SJCRH30 (cell line): ENCODE results near the gene CYP3A7. TPM values are rescaled to one million over a fixed set of nuclear protein-coding genes. Genes with fewer than 3 reads are reported as not detected.
A peak's percentile ranks its signal among the peaks of the same experiment; 100 is the strongest.
"Not testable (repeated sequence)": the region's sequence is repeated elsewhere in the genome, so short reads cannot be mapped to it uniquely, and the experiment has no call there.

ENCODE experiments used
- DNase-seq, 2 experiments: peaks; one replicate each; pipeline ENCODE4 v3.0.0-alpha.2; 2015 to 2020
- H3K27ac ChIP-seq: fragments of 250-450 bp; sonication (Bioruptor Pico); 2 replicates; pipeline ENCODE4 v1.5.1; 2020; ENCODE audit warnings: mild to moderate bottlenecking, moderate library complexity
- H3K27me3 ChIP-seq: fragments of 250-450 bp; sonication (Bioruptor Pico); 2 replicates; pipeline ENCODE4 v1.5.1; 2020; ENCODE audit warnings: mild to moderate bottlenecking, moderate library complexity
- H3K36me3 ChIP-seq: fragments of 250-450 bp; sonication (Bioruptor Pico); 2 replicates; pipeline ENCODE4 v1.5.1; 2020; ENCODE audit warnings: mild to moderate bottlenecking, moderate library complexity
- H3K4me1 ChIP-seq: fragments of 250-450 bp; sonication (Bioruptor Pico); 2 replicates; pipeline ENCODE4 v1.5.1; 2020; ENCODE audit warnings: mild to moderate bottlenecking, moderate library complexity
- H3K4me3 ChIP-seq: fragments of 250-450 bp; sonication (Bioruptor Pico); 2 replicates; pipeline ENCODE4 v1.5.1; 2020; ENCODE audit warnings: mild to moderate bottlenecking, moderate library complexity
- H3K9me3 ChIP-seq: fragments of 250-450 bp; sonication (Bioruptor Pico); replicated peaks from 2 replicates; pipeline ENCODE4 v1.5.1; 2020; ENCODE audit warnings: mild to moderate bottlenecking, moderate library complexity
- total RNA-seq: library from RNA; depleted of rRNA; stranded (reverse); fragments of >200 nt; shearing (Covaris generic); gene quantifications from 2 replicates; pipeline ENCODE4 v1.2.3, GENCODE V29; 2014

CYP3A7 gene
- total RNA-seq, 1 experiment from 2014 or later = 0.12 TPM

DNA sequence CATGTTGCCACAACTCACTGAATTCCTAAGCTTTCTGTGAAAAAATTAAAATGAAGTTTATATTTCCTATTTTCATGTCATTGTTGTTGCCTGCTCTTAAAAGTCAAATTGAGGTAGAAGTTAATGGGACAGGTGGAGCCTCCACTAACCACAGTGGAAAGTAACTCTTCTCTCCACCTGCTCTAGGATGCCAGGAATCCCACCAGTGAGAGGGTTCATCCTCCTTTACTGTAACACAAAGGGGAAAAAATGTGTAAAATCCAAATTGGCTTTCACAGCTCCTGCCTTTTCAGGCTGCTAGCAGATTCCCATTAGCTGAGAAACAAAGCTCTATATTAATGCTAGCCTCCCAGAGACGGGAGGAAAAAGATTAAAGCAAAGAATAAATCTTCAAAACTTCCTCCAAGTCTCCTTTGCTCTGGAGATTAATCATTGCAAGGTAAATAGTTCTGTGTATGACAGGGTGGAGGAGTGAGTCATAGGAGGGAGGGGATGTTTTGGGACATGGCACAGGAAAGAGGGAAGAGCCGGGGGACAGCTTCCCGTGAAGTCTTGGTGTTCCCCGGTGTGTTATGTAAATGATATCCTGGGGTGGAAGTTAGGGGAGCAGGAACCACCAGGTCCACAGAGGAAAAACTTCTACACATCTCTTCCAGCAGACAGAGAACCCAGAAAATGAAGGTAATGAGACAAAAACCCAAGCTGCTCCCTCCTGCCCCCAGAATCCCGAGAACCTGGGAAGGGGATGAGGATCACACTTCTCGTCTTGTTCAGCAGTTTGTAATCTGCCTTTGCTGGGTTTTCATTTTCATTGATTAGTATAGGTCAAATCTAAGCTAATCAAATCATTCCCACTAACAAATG lies 35.9 kb downstream of the CYP3A7 start:
- DNase-seq, H3K27me3 ChIP-seq, H3K4me1 ChIP-seq, H3K4me3 ChIP-seq, H3K9me3 ChIP-seq, H3K36me3 ChIP-seq, H3K27ac ChIP-seq: not testable (repeated sequence)

DNA sequence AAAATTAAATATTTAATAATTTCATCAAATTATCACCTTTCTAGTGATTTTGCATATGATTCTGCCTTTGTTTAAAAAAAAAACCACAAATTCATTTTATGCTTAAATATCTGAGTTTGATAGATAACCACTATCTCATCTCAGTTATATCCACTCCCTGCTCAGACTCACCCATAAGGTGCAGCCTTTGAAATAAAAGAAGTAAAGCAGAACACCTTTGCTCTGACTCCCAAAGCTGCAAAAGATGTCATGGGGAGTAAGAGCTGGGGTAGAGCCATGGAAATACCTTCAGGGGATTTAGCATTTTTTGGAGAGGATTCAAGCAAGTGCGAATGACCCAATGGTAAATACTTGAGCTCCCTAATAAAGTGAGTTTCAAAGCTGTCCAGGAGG lies 40.1 kb downstream of the CYP3A7 start:
- no peak overlapping the region for H3K4me3 ChIP-seq
- DNase-seq = no peak
- no peaks in the 10 kb centered on the region for H3K36me3 ChIP-seq
- H3K9me3 ChIP-seq = 0 out of 2 replicates have a peak, but pooled peaks cover 4% of the 10 kb centered on the region
- H3K4me1 ChIP-seq = no peaks in the 10 kb centered on the region
- H3K27ac ChIP-seq = no peak overlapping the region
- no peaks in the 10 kb centered on the region; the same call in 1 of the 2 replicates for H3K27me3 ChIP-seq

DNA sequence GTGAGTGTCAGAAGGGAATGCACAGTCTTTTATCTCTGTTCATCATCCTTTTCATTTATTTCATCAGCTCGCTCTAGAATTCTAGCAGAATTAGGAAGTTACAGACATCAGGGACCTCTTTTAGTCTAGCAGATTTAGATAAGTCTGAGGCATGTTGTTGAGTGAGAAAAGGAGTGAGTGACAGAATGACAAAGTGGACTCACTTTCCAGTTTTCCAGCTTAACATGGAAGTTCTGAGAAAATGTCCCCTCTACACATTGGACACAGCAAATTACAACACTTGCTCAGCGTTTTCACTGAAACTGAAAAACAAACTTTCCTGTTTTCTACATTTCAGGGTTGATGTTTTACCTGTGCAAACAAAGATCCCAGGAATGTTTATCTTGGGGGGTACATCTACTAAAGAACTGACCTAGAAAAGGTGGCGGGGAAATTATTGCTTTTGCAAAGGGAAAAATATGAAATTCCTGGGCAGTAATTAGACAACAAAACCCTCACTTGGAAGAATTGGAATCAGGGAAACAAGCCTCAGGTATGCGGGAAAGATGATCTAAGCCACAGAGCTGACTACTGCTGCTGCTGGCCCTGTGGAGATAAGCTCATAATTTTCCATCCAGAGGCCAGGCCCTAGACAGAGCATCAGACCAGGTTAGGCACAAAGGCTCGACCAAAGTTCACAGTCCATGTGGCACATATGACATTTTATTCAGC lies 40.6 kb downstream of the CYP3A7 start:
- Histone ChIP-seq H3K4me3 (no peak overlapping the region), H3K27ac (no peak overlapping the region), H3K4me1 (no peaks in the 10 kb centered on the region), H3K27me3 (no peaks in the 10 kb centered on the region; the same call in 1 of the 2 replicates), H3K9me3 (0 out of 2 replicates have a peak, but pooled peaks cover 4% of the 10 kb centered on the region), H3K36me3 (no peaks in the 10 kb centered on the region)
- no peak for DNase-seq

DNA sequence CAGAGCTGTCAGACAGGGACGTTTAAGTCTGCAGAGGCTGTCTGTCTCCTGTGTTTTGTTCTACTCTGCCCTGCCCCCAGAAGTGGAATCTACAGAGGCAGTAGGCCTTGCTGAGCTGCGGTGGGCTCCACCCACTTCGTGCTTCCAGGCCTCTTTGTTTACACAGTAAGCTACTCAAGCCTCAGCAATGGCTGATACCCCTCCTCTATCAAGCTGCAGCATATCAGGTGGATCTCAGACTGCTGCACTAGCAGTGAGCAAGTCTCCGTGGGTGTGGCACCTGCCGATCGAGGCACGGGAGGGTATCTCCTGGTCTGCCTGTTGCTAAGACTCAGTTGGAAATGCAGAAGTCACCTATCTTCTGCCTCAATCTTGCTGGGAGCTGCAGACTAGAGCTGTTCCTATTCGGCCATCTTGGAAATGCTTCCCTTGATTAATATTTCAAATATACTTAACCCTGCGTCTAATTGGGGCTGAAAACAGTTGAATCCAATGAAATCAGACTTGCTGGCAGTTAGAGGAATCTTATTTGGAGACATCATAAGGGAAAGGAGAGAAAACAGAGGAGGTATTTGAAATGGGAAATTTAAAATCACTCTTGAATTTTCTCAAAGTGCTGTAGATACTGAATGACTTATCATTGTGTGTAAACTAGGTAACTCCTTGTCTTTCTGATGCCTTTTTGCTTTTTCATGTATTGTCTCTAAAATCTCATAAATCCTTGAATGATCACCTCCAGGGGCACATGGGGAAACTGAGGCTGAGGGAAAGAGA lies 41.4 kb downstream of the CYP3A7 start:
- Histone ChIP-seq H3K4me3 (no peak overlapping the region), H3K27ac (no peak overlapping the region), H3K36me3 (no peaks in the 10 kb centered on the region), H3K27me3 (no peaks in the 10 kb centered on the region; the same call in 1 of the 2 replicates), H3K9me3 (0 out of 2 replicates have a peak, but pooled peaks cover 4% of the 10 kb centered on the region), H3K4me1 (no peaks in the 10 kb centered on the region)
- no peak for DNase-seq

DNA sequence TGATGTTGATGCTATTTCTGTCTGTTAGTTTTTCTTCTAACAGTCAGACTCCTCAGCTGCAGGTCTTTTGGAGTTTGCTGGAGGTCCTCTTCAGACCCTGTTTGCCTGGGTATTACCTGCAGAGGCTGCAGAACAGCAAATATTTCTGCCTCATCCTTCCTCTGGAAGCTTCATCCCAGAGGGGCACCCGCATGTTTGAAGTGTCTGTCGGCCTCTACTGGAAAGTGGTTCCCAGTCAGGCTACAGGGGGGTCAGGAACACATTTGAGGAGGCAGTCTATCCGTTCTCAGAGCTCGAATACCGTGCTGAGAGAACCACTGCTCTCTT lies 41.9 kb downstream of the CYP3A7 start:
- H3K27ac ChIP-seq = no peak overlapping the region
- 0 out of 2 replicates have a peak, but pooled peaks cover 4% of the 10 kb centered on the region for H3K9me3 ChIP-seq
- H3K27me3 ChIP-seq = no peaks in the 10 kb centered on the region; the same call in 1 of the 2 replicates
- no peak overlapping the region for H3K4me3 ChIP-seq
- H3K36me3 ChIP-seq = no peaks in the 10 kb centered on the region
- H3K4me1 ChIP-seq = no peaks in the 10 kb centered on the region
- DNase-seq = no peak

DNA sequence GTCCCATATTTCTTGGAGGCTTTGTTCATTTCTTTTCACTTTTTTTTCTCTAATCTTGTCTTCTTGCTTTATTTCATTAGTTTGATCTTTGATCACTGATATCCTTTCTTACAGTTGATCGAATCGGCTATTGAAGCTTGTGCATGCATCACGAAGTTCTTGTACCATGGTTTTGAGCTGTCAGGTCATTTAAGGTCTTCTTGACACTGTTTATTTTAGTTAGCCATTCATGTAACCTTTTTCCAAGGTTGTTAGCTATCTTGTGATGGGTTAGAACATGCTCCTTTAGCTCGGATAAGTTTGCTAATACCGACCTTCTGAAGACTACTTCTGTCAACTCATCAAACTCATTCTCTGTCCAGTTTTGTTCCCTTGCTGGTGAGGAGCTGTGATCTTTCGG lies 42.4 kb downstream of the CYP3A7 start:
- H3K4me1 ChIP-seq, H3K4me3 ChIP-seq, H3K27ac ChIP-seq, H3K27me3 ChIP-seq, H3K36me3 ChIP-seq, DNase-seq, H3K9me3 ChIP-seq: not testable (repeated sequence)

DNA sequence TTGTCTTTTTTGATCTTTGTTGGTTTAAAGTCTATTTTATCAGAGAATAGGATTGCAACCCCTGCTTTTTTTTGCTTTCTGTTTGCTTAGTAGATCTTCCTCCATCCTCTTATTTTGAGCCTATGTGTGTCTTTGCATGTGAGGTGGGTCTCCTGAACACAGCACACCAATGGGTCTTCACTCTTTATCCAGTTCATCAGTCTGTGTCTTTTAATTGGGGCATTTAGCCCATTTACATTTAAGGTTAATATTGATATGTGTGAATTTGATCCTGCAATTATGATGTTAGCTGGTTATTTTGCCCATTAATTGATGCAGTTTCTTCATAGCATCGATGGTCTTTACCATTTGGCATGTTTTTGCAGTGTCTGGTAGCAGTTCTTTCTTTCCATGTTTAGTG lies 43.3 kb downstream of the CYP3A7 start:
- H3K9me3 ChIP-seq, H3K27ac ChIP-seq, DNase-seq, H3K4me1 ChIP-seq, H3K36me3 ChIP-seq, H3K4me3 ChIP-seq, H3K27me3 ChIP-seq: not testable (repeated sequence)

DNA sequence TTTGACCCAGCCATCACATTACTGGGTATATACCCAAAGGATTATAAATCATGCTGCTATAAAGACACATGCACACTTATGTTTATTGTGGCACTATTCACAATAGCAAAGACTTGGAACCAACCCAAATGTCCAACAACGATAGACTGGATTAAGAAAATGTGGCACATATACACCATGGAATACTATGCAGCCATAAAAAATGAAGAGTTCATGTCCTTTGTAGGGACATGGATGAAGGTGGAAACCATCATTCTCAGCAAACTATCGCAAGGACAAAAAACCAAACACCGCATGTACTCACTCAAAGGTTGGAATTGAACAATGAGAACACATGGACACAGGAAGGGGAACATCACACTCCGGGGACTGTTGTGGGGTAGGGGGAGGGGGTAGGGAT lies 44.1 kb downstream of the CYP3A7 start:
- H3K27me3 ChIP-seq, H3K27ac ChIP-seq, DNase-seq, H3K9me3 ChIP-seq, H3K4me3 ChIP-seq, H3K36me3 ChIP-seq, H3K4me1 ChIP-seq: not testable (repeated sequence)

DNA sequence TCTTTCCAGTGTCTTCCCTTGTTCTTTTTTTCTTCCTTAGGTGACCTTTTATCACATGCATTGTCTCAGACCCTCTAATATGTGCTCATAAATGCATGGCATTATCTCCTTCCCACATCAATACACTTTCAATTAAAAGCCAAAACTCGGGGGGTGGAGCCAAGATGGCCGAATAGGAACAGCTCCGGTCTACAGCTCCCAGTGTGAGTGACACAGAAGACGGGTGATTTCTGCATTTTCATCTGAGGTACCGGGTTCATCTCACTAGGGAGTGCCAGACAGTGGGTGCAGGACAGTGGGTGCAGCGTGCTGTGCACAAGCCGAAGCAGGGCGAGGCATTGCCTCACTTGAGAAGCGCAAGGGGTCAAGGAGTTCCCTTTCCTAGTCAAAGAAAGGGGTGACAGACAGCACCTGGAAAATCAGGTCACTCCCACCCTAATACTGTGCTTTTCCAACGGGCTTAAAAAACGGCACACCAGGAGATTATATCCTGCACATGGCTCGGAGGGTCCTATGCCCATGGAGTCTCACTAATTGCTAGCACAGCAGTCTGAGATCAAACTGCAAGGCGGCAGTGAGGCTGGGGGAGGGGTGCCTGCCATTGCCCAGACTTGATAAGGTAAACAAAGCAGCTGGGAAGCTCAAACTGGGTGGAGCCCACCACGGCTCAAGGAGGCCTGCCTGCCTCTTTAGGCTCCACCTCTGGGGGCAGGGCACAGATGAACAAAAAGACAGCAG lies 49.0 kb downstream of the CYP3A7 start:
- H3K36me3 ChIP-seq, H3K9me3 ChIP-seq, H3K4me1 ChIP-seq, H3K27me3 ChIP-seq, H3K4me3 ChIP-seq, DNase-seq, H3K27ac ChIP-seq: not testable (repeated sequence)

DNA sequence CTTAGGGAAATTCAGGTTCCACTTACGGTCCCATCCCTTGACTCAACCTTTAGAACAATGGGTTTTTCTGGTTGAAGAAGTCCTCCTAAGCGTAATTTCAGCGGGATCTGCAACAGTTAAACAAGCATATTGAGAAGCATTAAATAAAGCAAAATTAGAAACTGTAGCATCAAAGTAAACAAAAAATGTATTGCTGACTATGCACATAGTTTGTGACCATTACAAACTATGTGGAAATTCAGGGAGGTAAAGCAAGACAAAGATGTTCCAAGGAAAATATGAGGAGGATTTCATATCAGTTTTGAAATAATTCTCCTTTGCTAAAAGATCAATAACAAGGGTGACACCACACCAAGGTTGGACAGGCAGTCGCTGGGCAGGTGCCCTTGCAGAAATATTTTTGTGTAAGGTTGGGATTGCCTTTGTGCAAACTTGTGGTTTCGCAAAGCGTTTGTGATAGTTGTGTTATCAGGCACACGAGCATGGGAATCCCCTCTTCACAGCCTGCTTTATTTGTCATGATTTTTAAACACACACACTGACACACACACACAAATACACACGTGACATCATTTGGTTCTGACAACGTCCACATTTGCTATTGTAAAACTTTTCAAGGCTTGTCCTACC lies 49.8 kb downstream of the CYP3A7 start:
- Histone ChIP-seq H3K4me1 (no peaks in the 10 kb centered on the region), H3K4me3 (no peak overlapping the region), H3K36me3 (no peaks in the 10 kb centered on the region), H3K27ac (no peak overlapping the region), H3K27me3 (no peaks in the 10 kb centered on the region), H3K9me3 (no peaks in the 10 kb centered on the region)
- DNase-seq = no peak

DNA sequence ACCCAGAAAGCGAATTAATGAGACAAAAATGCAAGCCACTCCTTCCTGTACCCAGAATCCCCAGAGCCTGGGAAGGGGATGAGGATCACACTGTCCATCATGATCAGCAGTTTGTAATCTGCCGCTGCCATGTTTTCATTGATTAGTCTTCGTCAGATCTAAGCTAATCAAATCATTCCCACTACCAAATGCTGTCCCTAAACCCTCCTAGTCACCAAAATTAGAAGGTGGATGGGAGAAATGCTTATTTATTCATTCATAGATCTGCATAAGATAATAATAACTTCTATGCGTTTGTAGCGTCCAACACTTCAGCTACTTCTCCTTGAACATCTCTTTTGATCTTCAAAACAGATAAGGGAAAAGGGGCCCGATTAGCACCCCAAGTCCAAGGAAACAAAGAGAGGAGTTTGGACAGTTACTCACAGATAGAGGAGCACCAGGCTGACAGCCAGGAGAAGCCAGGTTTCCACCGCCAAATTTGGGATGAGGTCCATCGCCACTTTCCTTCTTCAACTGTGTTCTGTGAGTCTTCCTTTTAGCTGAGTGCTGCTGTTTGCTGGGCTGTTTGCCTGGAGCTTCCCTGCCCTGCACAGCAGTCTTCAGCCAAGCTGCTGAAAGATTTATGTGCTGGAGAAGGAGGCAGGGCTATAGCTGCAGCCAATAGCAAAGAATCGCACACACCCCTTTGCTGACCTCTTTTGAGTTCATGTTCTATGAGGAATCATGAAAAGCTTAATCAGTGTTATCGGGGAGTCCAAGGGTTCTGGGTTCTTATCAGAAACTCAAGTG lies 55.4 kb downstream of the CYP3A7 start, which contains the start of gene CYP3A5:
CYP3A5 (minus strand) TSS at position 597 of the 792 bp plus-strand sequence; CDS start at position 497, 100 bp downstream.
- H3K4me3 ChIP-seq = 0 out of 2 replicates have a peak within 1 kb of the TSS, but pooled peaks have one; percentile 3
- no peak within 1 kb of the TSS for H3K27ac ChIP-seq
- no peaks in the 10 kb centered on the region for H3K9me3 ChIP-seq
- peak in 1 of 2 experiments; percentile 9 for DNase-seq
- no peaks in the 10 kb centered on the region for H3K27me3 ChIP-seq
- no peaks in the 10 kb centered on the region for H3K36me3 ChIP-seq
- no peaks in the 10 kb centered on the region for H3K4me1 ChIP-seq

DNA sequence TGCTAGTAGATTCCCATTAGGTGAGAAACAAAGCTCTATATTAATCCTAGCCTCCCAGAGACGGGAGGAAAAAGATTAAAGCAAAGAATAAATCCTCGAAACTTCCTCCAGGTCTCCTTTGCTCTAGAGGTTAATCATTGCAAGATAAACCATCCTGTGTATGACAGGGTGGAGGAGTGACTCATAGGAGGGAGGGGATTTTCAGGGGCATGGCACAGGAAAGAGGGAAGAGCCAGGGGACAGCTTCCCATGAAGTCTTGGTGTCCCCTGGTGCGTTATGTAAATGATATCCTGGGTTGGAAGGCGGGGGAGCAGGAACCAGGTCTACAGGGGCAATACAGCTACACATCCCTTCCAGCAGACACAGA lies 56.0 kb downstream of the CYP3A7 start:
- no peaks in the 10 kb centered on the region for H3K27me3 ChIP-seq
- DNase-seq = peak; percentile 16 to 22
- H3K27ac ChIP-seq = no peak overlapping the region
- no peaks in the 10 kb centered on the region for H3K4me1 ChIP-seq
- H3K36me3 ChIP-seq = no peaks in the 10 kb centered on the region
- 0 out of 2 replicates have a peak overlapping the region, but pooled peaks have one; percentile 3 for H3K4me3 ChIP-seq
- H3K9me3 ChIP-seq = no peaks in the 10 kb centered on the region

DNA sequence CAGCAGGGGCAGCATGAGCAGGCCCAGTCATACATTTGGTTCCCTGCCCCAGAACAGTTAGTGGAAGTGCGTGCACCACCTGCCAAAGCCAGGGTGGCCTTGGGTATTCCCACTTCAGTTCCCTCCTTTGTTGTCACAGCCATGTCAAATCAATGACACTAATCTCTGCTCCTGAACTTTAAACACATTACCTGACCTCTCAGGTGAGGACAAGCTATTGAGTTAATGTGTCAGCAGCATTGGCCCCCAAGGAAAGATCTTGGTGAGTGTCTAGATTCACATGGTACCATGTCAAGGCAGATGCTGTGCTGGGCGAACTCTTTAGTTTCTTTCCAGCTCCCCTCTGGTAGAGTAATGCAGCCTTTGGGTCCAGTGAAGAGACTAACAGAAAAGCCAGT lies 57.3 kb downstream of the CYP3A7 start:
- no peaks in the 10 kb centered on the region for H3K36me3 ChIP-seq
- H3K27me3 ChIP-seq = no peaks in the 10 kb centered on the region
- no peak overlapping the region for H3K27ac ChIP-seq
- DNase-seq = no peak
- H3K4me1 ChIP-seq = no peaks in the 10 kb centered on the region
- H3K4me3 ChIP-seq = no peak overlapping the region
- H3K9me3 ChIP-seq = no peaks in the 10 kb centered on the region
